Cortex of kidney (tissue), 1 donor: Measurements from ENCODE around the gene ZDHHC1.

Experiments used
- DNase-seq: peaks from one replicate; lab custom pipeline; 2025; lab: John Stamatoyannopoulos, UW

Gene ZDHHC1

GRCh38 chr16:67409631-67410030 is 6.6 kb downstream of the ZDHHC1 start:
- DNase-seq = no peak

- no peak for DNase-seq
Measured at GRCh38 chr16:67407788-67408452, 8.4 kb downstream of the ZDHHC1 start.

- DNase-seq = no peak
Measured at GRCh38 chr16:67407176-67407787, 9.0 kb downstream of the ZDHHC1 start.

DNA sequence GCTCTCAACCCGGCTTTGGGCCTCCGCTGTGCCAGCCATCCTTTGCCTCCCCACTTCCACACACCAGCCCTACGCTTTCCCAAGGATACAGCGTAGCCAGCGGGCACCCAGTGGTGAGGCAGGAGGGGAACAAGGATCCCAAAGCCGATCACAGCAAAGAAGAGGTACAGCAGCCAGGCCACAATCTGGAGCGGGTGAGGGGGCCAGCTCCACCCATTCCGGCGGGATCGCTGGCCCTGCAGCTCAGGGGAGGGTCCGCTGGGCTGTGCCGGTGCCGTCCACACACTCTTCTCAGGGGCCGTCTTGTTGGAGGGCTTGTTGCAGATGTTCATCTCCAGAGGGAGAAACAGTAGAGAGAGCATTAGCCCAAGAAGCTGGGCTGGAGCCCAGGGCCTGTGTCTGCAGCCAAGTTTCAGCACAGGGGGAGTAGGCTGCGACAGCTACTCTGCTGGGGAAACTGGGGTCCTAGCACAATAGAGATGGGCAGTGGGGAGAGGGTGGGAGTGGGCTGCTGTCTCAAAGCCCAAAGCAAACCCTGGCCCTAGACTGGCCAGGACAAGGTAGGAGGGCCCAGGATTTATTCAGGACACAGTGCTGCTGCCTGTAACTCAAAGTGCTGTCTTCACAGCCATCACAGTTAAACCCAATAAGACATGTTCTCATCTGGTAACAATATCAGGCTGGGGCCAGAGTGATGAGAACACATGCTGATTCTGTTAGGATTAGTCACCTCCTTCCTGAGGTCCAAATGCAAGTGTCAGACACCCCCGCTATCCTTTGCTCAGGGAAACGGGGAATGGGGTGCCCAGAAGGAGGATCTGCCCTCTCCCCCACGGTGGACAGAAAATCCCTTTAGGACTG is 9.9 kb downstream of the ZDHHC1 start:
- DNase-seq = no peak

DNA sequence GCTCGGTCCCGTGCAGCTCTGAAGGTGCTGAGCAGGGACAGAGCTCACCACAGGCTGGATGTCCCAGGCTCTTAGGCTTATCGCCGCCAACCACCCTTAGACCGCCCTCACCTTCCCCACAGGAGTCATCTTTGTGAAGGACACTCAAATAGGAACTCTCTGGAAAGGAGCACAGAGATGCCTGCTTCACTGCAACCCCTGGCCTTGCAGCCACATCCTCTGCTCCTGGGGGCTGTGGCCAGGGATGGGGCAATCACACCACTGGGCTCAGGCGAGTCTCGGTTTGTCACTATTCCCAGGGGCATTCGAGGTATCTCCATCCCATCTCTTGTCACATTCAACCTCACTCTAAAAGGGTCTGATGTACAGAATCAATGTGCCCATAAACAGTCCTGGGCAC is 10.9 kb downstream of the ZDHHC1 start:
- DNase-seq = no peak

GRCh38 chr16:67404740-67405226 is 11.5 kb downstream of the ZDHHC1 start:
- no peak for DNase-seq

DNA sequence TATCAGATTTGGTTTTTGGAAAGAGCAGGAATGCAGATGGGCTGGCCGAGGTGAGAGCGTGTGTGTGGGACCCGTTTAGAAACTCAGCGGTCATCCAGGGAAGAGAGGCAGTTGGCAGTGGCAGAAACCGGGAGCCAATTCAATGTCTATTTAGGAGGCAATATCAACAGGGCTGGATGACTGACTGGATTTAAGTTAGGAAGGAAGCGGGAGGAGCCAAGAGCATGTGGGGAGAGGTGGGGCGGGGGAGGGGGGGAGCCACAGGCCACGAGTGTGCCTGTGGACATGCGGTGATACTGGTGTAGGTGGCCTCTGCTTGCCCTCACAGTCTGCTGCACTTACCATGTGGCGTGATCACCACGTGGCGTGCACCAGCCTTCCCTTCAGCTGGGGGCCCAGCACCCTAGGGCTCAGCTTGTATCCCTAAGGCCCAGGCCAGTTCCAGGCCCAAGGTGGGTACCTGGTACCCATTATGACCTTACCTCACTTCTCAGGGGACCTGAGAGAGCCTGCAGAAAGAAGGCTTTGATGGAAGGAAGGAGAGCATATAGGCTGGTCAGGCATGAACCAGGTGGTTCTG is 12.2 kb downstream of the ZDHHC1 start:
- DNase-seq = no peak

- DNase-seq = no peak
Measured at GRCh38 chr16:67400901-67401300, 15.4 kb downstream of the ZDHHC1 start.

- DNase-seq = no peak
Measured at GRCh38 chr16:67399749-67400704, 16.2 kb downstream of the ZDHHC1 start.

DNA sequence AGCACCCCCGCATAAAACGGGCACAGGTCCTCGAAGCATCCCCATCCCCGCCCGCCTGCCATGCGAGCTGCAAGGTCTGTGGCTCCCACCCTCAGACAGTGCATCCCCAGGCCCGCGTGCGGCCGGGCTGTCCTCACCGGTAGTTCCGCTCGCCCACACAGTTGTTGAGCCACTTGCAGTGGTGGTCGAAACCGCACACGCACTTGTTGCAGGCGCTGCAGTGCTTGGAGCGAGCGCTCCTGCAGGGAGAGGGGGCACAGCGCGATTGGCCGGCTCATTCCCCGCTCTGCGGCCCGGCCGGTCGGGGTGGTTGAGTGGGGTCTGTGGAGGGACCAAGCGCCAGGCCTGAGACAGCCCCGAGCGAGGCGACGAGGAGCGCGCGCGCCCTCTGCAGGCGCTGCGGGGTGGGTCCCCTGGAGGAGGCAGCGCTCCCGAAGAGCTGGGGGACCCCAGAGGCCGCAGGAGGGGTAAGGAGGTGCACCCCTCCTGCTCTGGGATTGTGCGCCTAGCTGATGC is 17.0 kb downstream of the ZDHHC1 start:
- no peak for DNase-seq

DNA sequence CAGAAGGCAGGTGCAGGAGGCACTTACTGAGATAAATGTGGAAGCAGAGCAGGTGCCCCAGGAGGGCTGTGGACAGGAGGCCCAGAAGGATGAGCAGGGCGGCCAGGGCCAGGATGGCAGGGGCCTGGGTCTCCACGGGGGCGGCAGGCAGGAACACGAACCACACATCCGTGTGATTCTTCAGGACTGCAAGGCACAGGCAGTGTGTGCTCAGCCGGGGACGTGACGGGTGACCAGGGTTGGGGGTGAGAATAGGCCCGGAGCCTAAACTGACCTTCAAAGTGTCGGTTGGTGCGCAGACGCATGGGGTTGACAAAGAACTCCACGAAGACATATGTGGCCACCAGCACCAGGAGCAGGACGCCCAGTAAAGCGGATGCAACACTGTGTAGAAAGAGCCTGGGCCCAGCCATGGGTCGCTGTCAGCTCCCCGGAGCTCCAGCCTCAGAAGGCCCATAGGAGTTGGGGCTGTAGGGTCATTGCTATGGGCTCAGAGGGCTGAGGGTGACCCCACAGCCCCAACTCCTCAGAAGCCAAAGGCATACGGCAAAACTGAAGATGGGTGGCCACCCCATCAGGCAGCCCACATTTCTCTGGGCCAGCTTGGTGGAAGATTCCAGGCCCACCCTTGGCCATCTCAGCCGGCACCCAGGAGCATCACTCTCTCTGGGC is 17.6 kb downstream of the ZDHHC1 start:
- DNase-seq = no peak

GRCh38 chr16:67397812-67398545 is 18.3 kb downstream of the ZDHHC1 start:
- DNase-seq = no peak

DNA sequence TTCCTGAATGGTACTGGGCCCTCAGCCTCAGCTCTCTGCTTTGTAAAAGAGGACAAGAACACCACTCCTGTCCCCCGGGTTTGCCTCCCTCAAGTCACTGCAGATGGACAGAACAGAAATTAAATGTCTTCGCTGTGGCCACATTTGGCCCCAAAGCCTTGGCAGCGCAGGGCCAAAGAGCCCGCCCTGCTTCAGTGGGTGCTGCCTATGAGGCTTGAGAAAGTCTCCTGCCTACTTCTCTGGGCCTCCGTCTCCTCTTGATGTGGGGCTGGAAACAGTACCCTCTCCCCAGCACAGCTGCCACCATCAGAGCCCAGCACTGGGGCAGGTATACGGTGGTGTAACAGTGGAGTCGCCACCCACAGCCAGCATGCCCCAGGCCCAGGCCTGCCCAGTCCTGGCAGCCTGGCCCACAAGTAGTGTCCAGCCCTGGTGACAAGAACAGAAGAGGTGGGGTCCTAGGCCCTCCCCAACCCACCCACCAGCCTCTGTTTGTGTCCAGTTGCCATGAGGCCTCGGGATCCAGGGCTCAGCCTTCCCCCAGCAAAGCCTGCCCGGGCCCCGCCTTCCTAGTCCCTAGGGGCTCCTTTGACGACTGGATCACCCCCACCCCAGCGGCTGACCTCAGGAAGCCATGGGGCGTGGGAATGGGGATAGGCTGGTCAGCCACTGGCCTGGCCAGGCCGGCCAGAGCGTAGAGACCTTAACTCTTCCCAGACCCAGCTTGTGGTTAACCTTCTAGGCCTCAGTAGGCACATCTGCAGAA is 19.1 kb downstream of the ZDHHC1 start:
- no peak for DNase-seq

GRCh38 chr16:67396159-67397035 is 19.9 kb downstream of the ZDHHC1 start:
- no peak for DNase-seq

DNA sequence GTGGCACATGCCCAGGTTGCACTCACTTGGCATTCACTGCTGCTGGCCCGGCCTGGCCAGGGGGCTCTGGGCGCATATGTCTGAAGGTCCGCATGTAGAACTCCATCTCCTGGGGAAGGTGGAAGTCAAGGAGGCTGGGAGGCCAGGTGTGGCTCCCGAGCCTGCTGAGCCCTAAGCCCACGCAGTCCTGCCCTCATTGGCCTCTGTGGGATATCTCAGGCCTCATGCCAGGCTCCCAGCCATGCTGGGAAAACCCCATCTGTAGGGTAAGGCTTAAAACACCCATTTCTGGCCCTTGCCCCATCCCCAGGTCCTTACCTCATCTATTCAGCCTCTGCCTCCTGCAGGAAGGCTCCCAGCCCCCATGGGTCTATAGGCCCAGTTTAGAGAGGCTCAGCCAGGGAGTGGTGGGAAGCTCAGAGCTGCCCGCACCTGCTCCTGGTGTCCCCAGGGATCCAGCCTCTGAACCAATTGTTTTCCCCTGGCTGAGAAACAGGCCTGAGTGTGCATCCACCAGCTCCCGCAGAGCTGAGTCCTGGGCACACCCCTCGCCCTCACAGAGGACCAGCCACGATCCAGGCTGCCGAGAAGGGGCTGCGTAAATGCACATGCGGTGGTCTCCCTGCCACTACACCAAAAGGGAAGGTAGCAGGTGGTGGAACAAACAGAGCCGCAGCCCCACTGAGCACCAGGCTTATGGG is 20.7 kb downstream of the ZDHHC1 start:
- DNase-seq = no peak

- no peak for DNase-seq
Measured at GRCh38 chr16:67395105-67395457, 21.2 kb downstream of the ZDHHC1 start.
